Measurements from ENCODE around the gene RBM4B. TPM values are rescaled to one million over a fixed set of nuclear protein-coding genes. Genes with fewer than 3 reads are reported as not detected.

RBM4B gene
- total and polyA plus RNA-seq, 2 of the 4 experiments (the other 2 are of a cell fraction) = 23.1 to 26.7 TPM

DNA sequence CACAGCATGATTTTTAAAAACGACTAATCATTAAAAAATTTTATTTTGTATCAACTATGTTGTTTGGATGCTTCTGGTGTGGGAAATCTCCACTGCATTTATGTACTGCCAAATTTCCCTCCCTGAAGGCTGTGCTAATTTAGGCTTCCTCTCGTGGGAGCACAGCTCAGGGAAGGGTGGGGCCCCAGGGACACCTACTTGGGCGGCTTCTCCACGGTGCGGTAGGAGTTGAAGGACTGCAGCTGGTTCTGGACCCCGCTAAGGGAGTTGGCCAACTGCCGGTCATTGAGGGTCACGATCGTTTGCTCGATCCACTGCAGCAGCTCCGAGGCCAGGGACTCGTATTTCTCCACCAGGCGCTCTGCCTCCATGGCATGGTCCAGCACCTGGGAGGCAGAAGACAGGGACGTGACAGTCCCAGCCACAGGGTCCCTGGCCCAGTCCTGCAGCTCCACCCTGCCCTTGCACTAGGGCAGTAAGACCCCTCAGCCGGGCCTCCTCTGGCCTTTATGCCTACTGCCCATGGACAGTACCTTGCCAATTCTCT, 32.8 kb upstream of the RBM4B start:
- Histone ChIP-seq H2AFZ (replicated peaks; ENCODE audit: low read length, poor library complexity) (no peak overlapping the region), H4K5ac (ENCODE audit: low read depth, low read length) (no peak overlapping the region), H2AK5ac (ENCODE audit: low read depth, low read length) (no peak overlapping the region), H3K36me3 (ENCODE audit: control insufficient read depth, insufficient read depth, low read length) (no peaks in the 10 kb centered on the region), H2BK5ac (ENCODE audit: low read depth, low read length, poor library complexity, severe bottlenecking) (no peak overlapping the region), H3K79me1 (ENCODE audit: low read depth in 1 of 2, low read length in 2 of 2) (no peaks in the 10 kb centered on the region), H3K27ac (ENCODE audit: insufficient read depth, low read length) (no peak overlapping the region), H3K4me2 (ENCODE audit: low read depth, low read length) (no peak overlapping the region), H2AK9ac (replicated peaks; ENCODE audit: low read depth, low read length, poor library complexity) (no peak overlapping the region), H4K8ac (ENCODE audit: low read depth in 2 of 2, low read length in 2 of 2) (no peak overlapping the region), H3K9me3 (ENCODE audit: control insufficient read depth, insufficient read depth, low read length) (no peaks in the 10 kb centered on the region), H3K14ac (replicated peaks; ENCODE audit: low read depth, low read length) (no peak overlapping the region), H2BK120ac (ENCODE audit: low read depth, low read length) (no peak overlapping the region), H3K56ac (ENCODE audit: extremely low read depth, insufficient read depth, low read length) (no peak overlapping the region), H3K27me3 (ENCODE audit: control insufficient read depth, insufficient read depth, low read length) (peaks cover 33% of the 10 kb centered on the region), H2BK15ac (ENCODE audit: low read depth, low read length) (no peak overlapping the region), H3K4me1 (ENCODE audit: control insufficient read depth, insufficient read depth, low read length) (no peaks in the 10 kb centered on the region; the same call in 1 of the 2 replicates), H4K91ac (ENCODE audit: insufficient read depth, low read depth, low read length) (no peak overlapping the region), H4K20me1 (ENCODE audit: insufficient read depth, low read length) (no peaks in the 10 kb centered on the region), H3K18ac (ENCODE audit: low read depth, low read length) (no peak overlapping the region), H2BK20ac (ENCODE audit: low read depth, low read length) (no peak overlapping the region), H3K9me1 (ENCODE audit: insufficient read depth, low read length) (no peaks in the 10 kb centered on the region), H3K9ac (ENCODE audit: low read depth, low read length) (no peak overlapping the region), H3K4ac (ENCODE audit: low read depth, low read length) (no peak overlapping the region), H3K23ac (ENCODE audit: low read depth, low read length) (no peak overlapping the region), H3K4me3 (ENCODE audit: insufficient read depth, low read depth, low read length) (no peak overlapping the region)
- DNase-seq (no peak), ATAC-seq (ENCODE audit: low read depth) (no peak)
- POLR2A ChIA-PET (ENCODE audit: unreplicated experiment) = no interaction called here
- in situ Hi-C loops (cut with MboI; ENCODE audit: low sequenced_read_pairs) = no loop called here
- CTCF ChIA-PET = interaction anchor here (1.5 kb wide), 1 partner anchor 15 kb away, joined by 3 read pairs; no protein-coding TSS in a partner anchor
- 85% methylated on average over 10 of the region's 15 CpGs; no CpG with 5 or more reads in 1 of the 2 experiments for WGBS, 2 experiments (ENCODE audit: extremely low coverage in 2 of 2, insufficient read length in 1 of 2)
- dilution Hi-C loops (cut with HindIII; ENCODE audit: low sequenced_read_pairs, unreplicated experiment) = no loop called here
- intact Hi-C loops (cut with micrococcal nuclease) = no loop called here
- TF ChIP-seq CHD1 (IDR thresholded peaks at IDR 0.05; ENCODE audit: low read depth, low read length) (no peak), BHLHE40 (IDR thresholded peaks at IDR 0.05; ENCODE audit: low read depth, low read length) (no peak), POLR2A (IDR thresholded peaks at IDR 0.05; ENCODE audit: low read depth, low read length) (no peak), SMC3 (IDR thresholded peaks at IDR 0.05; ENCODE audit: low read depth, low read length) (no peak), RAD21 (IDR thresholded peaks at IDR 0.05; ENCODE audit: low read length) (no peak)
- TF ChIP-seq, protein P1, sequence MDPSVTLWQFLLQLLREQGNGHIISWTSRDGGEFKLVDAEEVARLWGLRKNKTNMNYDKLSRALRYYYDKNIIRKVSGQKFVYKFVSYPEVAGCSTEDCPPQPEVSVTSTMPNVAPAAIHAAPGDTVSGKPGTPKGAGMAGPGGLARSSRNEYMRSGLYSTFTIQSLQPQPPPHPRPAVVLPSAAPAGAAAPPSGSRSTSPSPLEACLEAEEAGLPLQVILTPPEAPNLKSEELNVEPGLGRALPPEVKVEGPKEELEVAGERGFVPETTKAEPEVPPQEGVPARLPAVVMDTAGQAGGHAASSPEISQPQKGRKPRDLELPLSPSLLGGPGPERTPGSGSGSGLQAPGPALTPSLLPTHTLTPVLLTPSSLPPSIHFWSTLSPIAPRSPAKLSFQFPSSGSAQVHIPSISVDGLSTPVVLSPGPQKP (IDR thresholded peaks at IDR 0.05; ENCODE audit: borderline replicate concordance, low read depth, low read length) = no peak
- no TSS peak for BruUV-seq (replicated peaks)
